A549 (cell line): ENCODE results near the gene RTN4R.

Source experiments
- EP300 ChIP-seq, 2 experiments: fragments of >200 bp; sonication (Bioruptor Twin); formaldehyde crosslinking; IDR thresholded peaks; 2 replicates in 1 of 2; 3 replicates in 1 of 2; pipeline ENCODE4 v1.6.1; 2016 to 2017
- GATA3 ChIP-seq: IDR thresholded peaks from 2 replicates; pipeline ENCODE4 v1.6.1; 2012; ENCODE audit warnings: borderline replicate concordance
- KDM1A ChIP-seq: fragments of 200-600 bp; sonication (generic); IDR thresholded peaks from 2 replicates; pipeline ENCODE4 v1.6.1; 2016; ENCODE audit warnings: low read depth, mild to moderate bottlenecking
- TF ChIP-seq, protein P1 (sequence below): fragments of 200-600 bp; sonication (generic); IDR thresholded peaks from 2 replicates; pipeline ENCODE4 v1.6.1; 2016; ENCODE audit warnings: antibody characterized with exemption, mild to moderate bottlenecking, moderate library complexity
- TF ChIP-seq, protein P2 (sequence below): IDR thresholded peaks from 2 replicates; pipeline ENCODE4 v1.6.1; 2012
- TF ChIP-seq, protein P3 (sequence below): fragments of >200 bp; sonication (Bioruptor Twin); formaldehyde crosslinking; IDR thresholded peaks from 3 replicates; pipeline ENCODE4 v1.5.1; 2016

DNA sequence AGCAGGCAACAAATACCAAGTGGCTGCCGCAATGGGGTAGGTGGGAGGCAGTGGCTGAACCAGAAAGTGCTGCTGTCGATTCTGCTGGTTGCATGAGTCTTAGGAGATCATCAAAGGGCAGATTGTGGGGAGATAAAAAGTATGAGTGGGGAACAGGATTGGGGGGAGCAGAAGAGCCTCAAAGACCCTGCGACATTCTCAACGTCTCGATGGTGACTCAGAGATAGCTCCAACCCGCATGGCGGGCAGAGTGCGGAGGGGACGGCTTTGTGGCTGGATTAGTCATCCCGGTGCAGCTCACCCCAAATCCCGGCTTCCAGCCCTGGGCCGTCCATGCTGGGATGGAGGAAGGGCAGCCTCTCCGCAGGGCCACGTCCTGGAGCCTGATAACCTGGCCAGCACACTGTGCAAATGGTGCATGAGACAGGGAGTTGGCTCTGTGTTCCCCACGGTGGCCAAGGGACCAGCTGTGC, 11.6 kb upstream of the RTN4R start:
- TF ChIP-seq, protein P1, sequence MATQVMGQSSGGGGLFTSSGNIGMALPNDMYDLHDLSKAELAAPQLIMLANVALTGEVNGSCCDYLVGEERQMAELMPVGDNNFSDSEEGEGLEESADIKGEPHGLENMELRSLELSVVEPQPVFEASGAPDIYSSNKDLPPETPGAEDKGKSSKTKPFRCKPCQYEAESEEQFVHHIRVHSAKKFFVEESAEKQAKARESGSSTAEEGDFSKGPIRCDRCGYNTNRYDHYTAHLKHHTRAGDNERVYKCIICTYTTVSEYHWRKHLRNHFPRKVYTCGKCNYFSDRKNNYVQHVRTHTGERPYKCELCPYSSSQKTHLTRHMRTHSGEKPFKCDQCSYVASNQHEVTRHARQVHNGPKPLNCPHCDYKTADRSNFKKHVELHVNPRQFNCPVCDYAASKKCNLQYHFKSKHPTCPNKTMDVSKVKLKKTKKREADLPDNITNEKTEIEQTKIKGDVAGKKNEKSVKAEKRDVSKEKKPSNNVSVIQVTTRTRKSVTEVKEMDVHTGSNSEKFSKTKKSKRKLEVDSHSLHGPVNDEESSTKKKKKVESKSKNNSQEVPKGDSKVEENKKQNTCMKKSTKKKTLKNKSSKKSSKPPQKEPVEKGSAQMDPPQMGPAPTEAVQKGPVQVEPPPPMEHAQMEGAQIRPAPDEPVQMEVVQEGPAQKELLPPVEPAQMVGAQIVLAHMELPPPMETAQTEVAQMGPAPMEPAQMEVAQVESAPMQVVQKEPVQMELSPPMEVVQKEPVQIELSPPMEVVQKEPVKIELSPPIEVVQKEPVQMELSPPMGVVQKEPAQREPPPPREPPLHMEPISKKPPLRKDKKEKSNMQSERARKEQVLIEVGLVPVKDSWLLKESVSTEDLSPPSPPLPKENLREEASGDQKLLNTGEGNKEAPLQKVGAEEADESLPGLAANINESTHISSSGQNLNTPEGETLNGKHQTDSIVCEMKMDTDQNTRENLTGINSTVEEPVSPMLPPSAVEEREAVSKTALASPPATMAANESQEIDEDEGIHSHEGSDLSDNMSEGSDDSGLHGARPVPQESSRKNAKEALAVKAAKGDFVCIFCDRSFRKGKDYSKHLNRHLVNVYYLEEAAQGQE: no peak
- TF ChIP-seq, protein P2, sequence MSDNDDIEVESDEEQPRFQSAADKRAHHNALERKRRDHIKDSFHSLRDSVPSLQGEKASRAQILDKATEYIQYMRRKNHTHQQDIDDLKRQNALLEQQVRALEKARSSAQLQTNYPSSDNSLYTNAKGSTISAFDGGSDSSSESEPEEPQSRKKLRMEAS: no peak
- TF ChIP-seq EP300 (IDR thresholded peaks at IDR 0.05): no peak
- TF ChIP-seq KDM1A: no peak
- TF ChIP-seq, protein P3, sequence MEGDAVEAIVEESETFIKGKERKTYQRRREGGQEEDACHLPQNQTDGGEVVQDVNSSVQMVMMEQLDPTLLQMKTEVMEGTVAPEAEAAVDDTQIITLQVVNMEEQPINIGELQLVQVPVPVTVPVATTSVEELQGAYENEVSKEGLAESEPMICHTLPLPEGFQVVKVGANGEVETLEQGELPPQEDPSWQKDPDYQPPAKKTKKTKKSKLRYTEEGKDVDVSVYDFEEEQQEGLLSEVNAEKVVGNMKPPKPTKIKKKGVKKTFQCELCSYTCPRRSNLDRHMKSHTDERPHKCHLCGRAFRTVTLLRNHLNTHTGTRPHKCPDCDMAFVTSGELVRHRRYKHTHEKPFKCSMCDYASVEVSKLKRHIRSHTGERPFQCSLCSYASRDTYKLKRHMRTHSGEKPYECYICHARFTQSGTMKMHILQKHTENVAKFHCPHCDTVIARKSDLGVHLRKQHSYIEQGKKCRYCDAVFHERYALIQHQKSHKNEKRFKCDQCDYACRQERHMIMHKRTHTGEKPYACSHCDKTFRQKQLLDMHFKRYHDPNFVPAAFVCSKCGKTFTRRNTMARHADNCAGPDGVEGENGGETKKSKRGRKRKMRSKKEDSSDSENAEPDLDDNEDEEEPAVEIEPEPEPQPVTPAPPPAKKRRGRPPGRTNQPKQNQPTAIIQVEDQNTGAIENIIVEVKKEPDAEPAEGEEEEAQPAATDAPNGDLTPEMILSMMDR: no peak
- no peak for TF ChIP-seq GATA3
